ENCODE results near the gene PPIA.
"Not testable (repeated sequence)": the region's sequence is repeated elsewhere in the genome, so short reads cannot be mapped to it uniquely, and the experiment has no call there.

PPIA gene

GRCh38 chr7:44764665-44765578, 31.6 kb upstream of the PPIA start:
- no peak for DNase-seq

GRCh38 chr7:44765579-44766415, 30.7 kb upstream of the PPIA start:
- no peak for DNase-seq

- DNase-seq = no peak
These were observed 30.1 kb upstream of the PPIA start for GRCh38 chr7:44766416-44766801.

GRCh38 chr7:44767134-44767911, 29.2 kb upstream of the PPIA start:
- DNase-seq = no peak

- DNase-seq = no peak
These were observed 28.4 kb upstream of the PPIA start for GRCh38 chr7:44767912-44768627.

DNA sequence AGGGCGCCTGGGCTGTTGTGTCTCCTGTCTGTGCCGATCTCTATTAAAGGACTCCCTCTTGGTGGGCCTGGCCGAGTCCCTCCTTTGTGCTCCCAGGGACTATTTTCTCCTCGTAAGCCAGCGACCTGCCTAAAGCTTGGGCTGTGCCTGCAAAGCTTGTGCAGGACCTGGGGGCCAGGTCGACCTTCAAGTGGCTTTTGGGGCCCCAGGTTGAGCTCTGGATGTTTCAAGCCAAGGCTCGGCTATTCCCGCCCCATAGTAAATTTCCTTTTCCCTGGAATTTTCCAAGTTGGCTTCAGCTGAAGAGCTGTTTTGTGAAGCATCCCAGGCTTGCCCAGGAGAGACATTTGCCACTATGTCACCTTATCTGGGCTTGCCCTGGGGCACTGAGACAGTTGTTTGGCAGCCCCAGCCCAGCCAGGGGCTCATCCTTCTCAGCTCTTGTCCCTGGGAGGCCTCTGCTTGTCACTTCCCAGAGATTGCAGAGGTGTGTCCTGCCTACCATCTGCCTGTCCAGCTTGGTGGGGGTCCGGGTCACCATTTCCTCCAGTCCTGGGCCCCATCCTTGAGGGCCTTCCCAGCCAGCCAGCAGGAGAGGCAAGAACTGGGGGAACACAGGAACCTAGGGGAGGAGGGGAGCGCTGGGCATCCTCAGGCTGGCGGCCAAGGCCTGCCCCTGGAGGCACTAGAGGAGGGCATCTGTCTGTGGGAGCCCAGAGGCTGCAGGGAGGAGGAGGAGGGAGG, 27.7 kb upstream of the PPIA start:
- no peak for DNase-seq

DNA sequence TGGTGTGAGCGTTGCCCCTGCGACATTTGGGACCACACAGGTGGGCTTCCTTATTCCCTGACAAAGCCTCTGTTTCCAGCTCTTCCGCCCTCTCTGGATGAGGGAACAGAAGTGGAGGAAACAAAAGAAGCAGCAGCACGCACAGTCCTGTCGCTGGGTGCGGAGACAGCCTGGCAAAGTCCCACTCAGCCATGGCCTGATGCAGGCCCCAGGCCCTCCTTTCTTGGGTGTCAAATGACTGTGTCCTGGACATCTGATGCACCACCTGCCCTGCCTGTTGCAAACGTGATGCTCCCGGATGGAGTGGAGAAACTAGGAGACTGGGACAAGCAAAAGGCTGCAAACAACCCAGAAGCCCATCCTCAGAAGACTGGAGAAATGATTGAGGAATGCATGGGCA, 27.1 kb upstream of the PPIA start:
- DNase-seq = no peak

- DNase-seq = no peak
These were observed 26.6 kb upstream of the PPIA start for GRCh38 chr7:44769776-44770294.

GRCh38 chr7:44771358-44771757, 25.1 kb upstream of the PPIA start:
- DNase-seq = no peak

GRCh38 chr7:44772440-44772839, 24.0 kb upstream of the PPIA start:
- DNase-seq = no peak

GRCh38 chr7:44772867-44773266, 23.6 kb upstream of the PPIA start:
- no peak for DNase-seq

- not testable (repeated sequence) for DNase-seq
These were observed 22.0 kb upstream of the PPIA start for GRCh38 chr7:44774486-44774885.

DNA sequence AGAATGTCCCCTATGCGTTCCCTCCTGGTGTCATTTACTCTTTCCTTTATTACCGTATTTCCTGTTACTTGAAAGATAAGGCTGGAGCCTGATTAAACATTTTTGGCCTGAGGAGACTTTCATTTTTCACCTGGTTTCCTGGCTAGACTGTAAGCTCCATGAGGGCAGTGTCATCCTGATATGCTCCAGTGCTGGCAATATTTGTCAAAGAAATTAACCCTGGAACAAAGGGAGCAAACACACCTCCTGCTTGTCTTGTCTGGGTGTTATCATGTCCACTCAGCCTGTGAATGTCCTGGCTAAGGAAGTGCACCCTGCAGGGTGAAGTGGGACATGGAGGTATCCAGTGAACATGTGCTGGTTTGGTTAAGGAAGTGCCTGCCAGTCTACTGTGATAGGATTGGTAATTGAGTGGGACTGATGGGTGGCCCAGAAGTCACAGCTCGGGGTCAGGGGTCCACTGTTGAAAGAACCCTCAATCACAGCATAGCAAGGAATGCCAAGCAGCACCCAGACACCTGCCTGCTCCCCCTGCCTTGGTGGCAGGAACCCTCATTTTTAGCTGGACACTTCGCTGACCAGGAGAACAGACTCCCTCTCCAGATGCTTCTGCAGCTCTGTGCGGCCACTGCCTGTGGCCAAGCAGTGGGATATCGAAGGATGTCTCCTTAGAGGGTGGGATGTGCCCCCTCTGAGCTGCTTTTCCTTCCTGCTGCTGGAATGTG, 20.9 kb upstream of the PPIA start:
- no peak for DNase-seq

DNA sequence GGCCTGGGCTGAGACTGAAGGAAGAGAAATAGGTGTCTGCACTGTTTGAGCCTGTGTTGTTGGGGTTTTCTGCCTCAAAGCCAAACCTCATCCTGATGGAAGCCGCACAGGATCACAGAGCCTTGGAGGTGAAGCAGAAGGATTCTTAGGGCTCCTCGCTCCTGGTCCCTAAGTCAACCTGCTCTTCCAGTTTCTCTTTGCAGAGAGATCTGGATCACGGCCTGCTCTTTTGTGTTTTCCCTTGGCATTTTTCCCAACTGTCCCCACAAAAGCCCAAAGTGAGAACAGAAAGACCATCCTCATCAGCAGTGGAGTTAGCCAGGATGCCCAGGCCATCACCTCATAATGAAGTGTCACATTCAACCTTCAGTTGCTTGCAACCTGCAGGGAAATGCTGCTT, 20.3 kb upstream of the PPIA start:
- no peak for DNase-seq

DNA sequence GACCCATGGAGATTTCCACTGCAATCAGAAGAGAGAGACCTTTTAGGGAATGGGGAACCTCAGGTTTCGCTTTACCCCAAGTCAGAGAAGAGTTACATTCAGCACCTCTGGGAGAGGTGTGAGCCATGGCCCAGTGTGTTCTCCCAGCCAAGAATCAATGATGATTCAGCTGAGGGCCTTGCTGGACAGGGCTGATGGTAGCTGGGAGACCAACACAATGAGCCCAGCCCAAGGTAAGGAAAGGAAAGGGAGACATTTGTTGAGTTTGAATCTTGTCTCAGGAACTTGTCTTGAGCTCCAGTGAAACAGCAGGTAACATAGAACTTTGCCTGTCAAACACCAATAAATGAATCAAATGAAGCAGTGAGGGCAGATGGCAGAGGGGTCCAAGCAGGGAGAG, 14.0 kb upstream of the PPIA start:
- no peak for DNase-seq

GRCh38 chr7:44783407-44783806, 13.1 kb upstream of the PPIA start:
- DNase-seq = no peak

DNA sequence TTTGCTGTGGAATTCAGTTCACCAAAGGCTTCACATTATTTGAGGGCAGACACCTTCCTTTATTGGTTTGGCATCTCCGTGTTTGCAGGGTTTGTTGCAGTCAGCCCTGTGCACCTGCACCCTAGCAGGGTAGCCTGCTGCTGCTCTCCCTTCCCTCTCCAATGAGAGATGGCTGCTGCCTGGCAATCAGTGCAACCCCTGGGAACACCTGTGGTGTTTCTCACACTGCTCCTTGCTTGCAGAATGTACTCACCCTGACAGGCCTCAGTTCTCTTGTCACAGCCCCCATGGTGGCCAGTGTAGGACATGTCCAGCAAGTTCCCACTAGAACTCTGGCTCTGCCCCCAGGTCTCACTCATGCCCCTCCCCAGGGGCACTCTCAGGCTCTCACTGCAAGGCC, 12.1 kb upstream of the PPIA start:
- no peak for DNase-seq

- not testable (repeated sequence) for DNase-seq
These were observed 11.3 kb upstream of the PPIA start for GRCh38 chr7:44785218-44785617.

DNA sequence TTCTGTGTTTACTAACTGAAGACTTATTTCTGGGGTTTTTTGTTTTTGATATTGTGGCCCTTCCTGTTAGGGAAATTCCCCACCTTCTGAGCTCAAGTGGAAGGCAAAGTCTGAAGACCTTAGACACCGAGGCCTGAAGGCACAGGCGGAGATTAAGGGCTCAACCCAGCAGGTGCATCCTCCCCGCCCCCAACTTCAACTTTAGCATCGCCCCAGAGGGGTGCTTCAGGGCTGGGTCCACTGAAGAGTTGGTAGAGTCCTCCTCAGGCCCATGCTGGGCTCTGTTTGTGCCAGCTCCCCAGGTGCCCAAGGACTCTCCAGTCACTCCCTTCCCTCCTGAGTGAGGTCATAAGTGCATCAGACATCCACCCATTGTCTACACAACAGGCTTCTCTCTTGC, 9.4 kb upstream of the PPIA start:
- no peak for DNase-seq

DNA sequence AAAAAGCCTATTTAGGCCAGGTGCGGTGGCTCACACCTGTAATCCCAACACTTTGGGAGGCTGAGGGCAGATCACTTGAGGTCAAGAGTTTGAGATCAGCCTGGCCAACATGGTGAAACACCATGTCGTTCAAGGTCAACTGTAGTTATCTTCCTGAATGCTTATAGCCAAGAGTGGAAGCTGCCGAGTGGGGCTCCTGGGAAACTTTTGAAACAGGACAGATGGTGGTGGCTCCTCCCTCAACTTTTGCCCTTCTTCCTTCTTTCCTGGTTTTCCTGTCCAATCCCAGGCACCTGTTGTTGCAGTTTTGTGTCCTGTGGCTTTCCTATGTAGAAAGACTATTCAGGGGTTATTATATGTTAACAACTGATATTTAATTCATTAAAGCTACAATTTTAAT, 8.7 kb upstream of the PPIA start:
- DNase-seq = no peak

- no peak for DNase-seq
These were observed 6.5 kb upstream of the PPIA start for GRCh38 chr7:44789990-44790389.

Data from NCI-H1436 treated with DMSO at 0.1 percent for 48 hours (cell line).